GM23338 (cell line): ENCODE results near the gene BCCIP. TPM values are rescaled to one million over a fixed set of nuclear protein-coding genes. Genes with fewer than 3 reads are reported as not detected.

Source experiments
- ATAC-seq: fragments of 200-7000 bp; cut with Tn5 transposase; 3 replicates; pipeline ENCODE4 v1.9.1; 2020
- DNase-seq: peaks from one replicate; pipeline ENCODE4 v3.0.0-alpha.2; 2015; ENCODE audit warnings: low spot score
- H2AFZ ChIP-seq: fragments of 200-600 bp; sonication (generic); 2 replicates; pipeline ENCODE4 v1.8.0; 2016; ENCODE audit warnings: antibody characterized with exemption, mild to moderate bottlenecking, moderate library complexity
- H3F3A ChIP-seq: fragments of 200-600 bp; sonication (generic); replicated peaks from 2 replicates; pipeline ENCODE4 v1.8.0; 2017; ENCODE audit warnings: antibody characterized with exemption, mixed run types, low read depth
- H3K27ac ChIP-seq: fragments of 200-600 bp; sonication (generic); 2 replicates; pipeline ENCODE4 v1.6.1; 2016; ENCODE audit warnings: low read depth
- H3K27me3 ChIP-seq: fragments of 200-600 bp; sonication (generic); 2 replicates; pipeline ENCODE4 v1.8.0; 2016; ENCODE audit warnings: mild to moderate bottlenecking, mixed run types, moderate library complexity; ENCODE audit not compliant: insufficient read depth
- H3K36me3 ChIP-seq: fragments of 200-600 bp; sonication (generic); 2 replicates; pipeline ENCODE4 v1.8.0; 2016; ENCODE audit warnings: mild to moderate bottlenecking; ENCODE audit not compliant: insufficient read depth
- H3K4me1 ChIP-seq: fragments of 200-600 bp; sonication (generic); 2 replicates; pipeline ENCODE4 v1.8.0; 2016; ENCODE audit warnings: mild to moderate bottlenecking, moderate library complexity; ENCODE audit not compliant: insufficient read depth
- H3K4me2 ChIP-seq: fragments of 200-600 bp; sonication (generic); 2 replicates; pipeline ENCODE4 v1.7.1; 2017; ENCODE audit warnings: mixed run types
- H3K4me3 ChIP-seq: fragments of 200-600 bp; sonication (generic); 2 replicates; pipeline ENCODE4 v1.6.1; 2016; ENCODE audit warnings: mixed run types
- H3K79me2 ChIP-seq: fragments of 200-600 bp; sonication (generic); replicated peaks from 2 replicates; pipeline ENCODE4 v1.8.0; 2017; ENCODE audit warnings: mild to moderate bottlenecking; ENCODE audit not compliant: insufficient read depth
- H3K9me2 ChIP-seq: fragments of 200-600 bp; sonication (generic); 2 replicates; pipeline ENCODE4 v1.8.0; 2017; ENCODE audit not compliant: insufficient read depth
- H4K20me1 ChIP-seq: fragments of 200-600 bp; sonication (generic); replicated peaks from 2 replicates; pipeline ENCODE4 v1.8.0; 2017; ENCODE audit warnings: mild to moderate bottlenecking; ENCODE audit not compliant: insufficient read depth
- H3K27ac Mint-ChIP-seq: 2 replicates; pipeline ENCODE4 v1.8.0; 2020; ENCODE audit warnings: inconsistent platforms, mild to moderate bottlenecking, moderate library complexity, mixed read lengths
- H3K27me3 Mint-ChIP-seq: 3 replicates; pipeline ENCODE4 v1.8.0; 2022; ENCODE audit warnings: low read depth, mild to moderate bottlenecking, moderate library complexity, mixed read lengths, inconsistent platforms; ENCODE audit not compliant: insufficient read depth, poor library complexity
- H3K36me3 Mint-ChIP-seq: 3 replicates; pipeline ENCODE4 v1.8.0; 2021; ENCODE audit warnings: low read depth, mild to moderate bottlenecking, inconsistent platforms, moderate library complexity, mixed read lengths
- H3K4me1 Mint-ChIP-seq: 3 replicates; pipeline ENCODE4 v1.8.0; 2020; ENCODE audit warnings: mild to moderate bottlenecking, inconsistent platforms, mixed read lengths
- H3K4me3 Mint-ChIP-seq: 3 replicates; pipeline ENCODE4 v1.8.0; 2021; ENCODE audit warnings: moderate library complexity, mild to moderate bottlenecking, inconsistent platforms, mixed read lengths
- H3K9me3 Mint-ChIP-seq: 3 replicates; pipeline ENCODE4 v1.8.0; 2020; ENCODE audit warnings: moderate library complexity, mild to moderate bottlenecking, inconsistent platforms, mixed read lengths
- CREB1 ChIP-seq: fragments of 250-450 bp; sonication (Bioruptor Pico); IDR thresholded peaks from 2 replicates; pipeline ENCODE4 v1.5.0; 2020; ENCODE audit warnings: low read depth, mild to moderate bottlenecking, moderate library complexity
- ETS1 ChIP-seq: IDR thresholded peaks from 2 replicates; pipeline ENCODE4 v1.6.1; 2016; ENCODE audit warnings: antibody characterized with exemption
- EZH2 ChIP-seq: fragments of 200-600 bp; sonication (generic); IDR thresholded peaks from one replicate; pipeline ENCODE4 v1.8.0; 2017; ENCODE audit warnings: antibody characterized with exemption, mild to moderate bottlenecking, low read depth; ENCODE audit not compliant: unreplicated experiment
- EZH2phosphoT487 ChIP-seq: fragments of 200-600 bp; sonication (generic); IDR thresholded peaks from one replicate; pipeline ENCODE4 v1.8.1; 2018; ENCODE audit warnings: antibody characterized with exemption; ENCODE audit not compliant: unreplicated experiment
- JUNB ChIP-seq: IDR thresholded peaks from one replicate; pipeline ENCODE4 v1.6.1; 2016; ENCODE audit warnings: antibody characterized with exemption; ENCODE audit not compliant: unreplicated experiment
- NANOG ChIP-seq: IDR thresholded peaks from 2 replicates; pipeline ENCODE4 v1.6.1; 2016; ENCODE audit warnings: antibody characterized with exemption, borderline replicate concordance
- POLR2AphosphoS5 ChIP-seq: IDR thresholded peaks from 2 replicates; pipeline ENCODE4 v1.6.1; 2016; ENCODE audit warnings: antibody characterized with exemption, low read depth
- STAT1 ChIP-seq: IDR thresholded peaks from one replicate; pipeline ENCODE4 v1.6.1; 2016; ENCODE audit warnings: antibody characterized with exemption; ENCODE audit not compliant: unreplicated experiment
- ZNF114 ChIP-seq: fragments of 250-450 bp; sonication (Bioruptor Pico); IDR thresholded peaks from 2 replicates; pipeline ENCODE4 v1.5.0; 2020; ENCODE audit warnings: mild to moderate bottlenecking, moderate library complexity
- ZNF331 ChIP-seq: fragments of 250-450 bp; sonication (Bioruptor Pico); IDR thresholded peaks from 2 replicates; pipeline ENCODE4 v1.5.0; 2020; ENCODE audit warnings: low read depth, mild to moderate bottlenecking, moderate library complexity
- polyA plus RNA-seq: library from polyadenylated mRNA; unstranded; fragments of >200 nt; fragmentation: Nextera tagmentation; extraction: Ambion mirVana; gene quantifications from 2 replicates; pipeline ENCODE4 v1.2.1, GENCODE V29; 2016
- total RNA-seq: library from RNA; depleted of rRNA; stranded (reverse); fragments of >200 nt; shearing (Covaris generic); gene quantifications from 2 replicates; pipeline ENCODE4 v1.2.3, GENCODE V29; 2014
- TF ChIP-seq, protein P1 (sequence below): IDR thresholded peaks from one replicate; pipeline ENCODE4 v1.6.1; 2018; ENCODE audit warnings: antibody characterized with exemption; ENCODE audit not compliant: unreplicated experiment
- TF ChIP-seq, protein P2 (sequence below), 2 experiments: fragments of 200-600 bp in 1 of 2; sonication (generic) in 1 of 2; conservative IDR thresholded peaks; 2 replicates each; pipeline versions ENCODE4 v1.5.1 to v1.6.1; 2016 to 2017; ENCODE audit warnings: antibody characterized with exemption in 2 of 2, low read depth in 2 of 2, mild to moderate bottlenecking in 2 of 2, moderate library complexity in 1 of 2
- TF ChIP-seq, protein P3 (sequence below): fragments of 250-450 bp; sonication (Bioruptor Pico); IDR thresholded peaks from 2 replicates; pipeline ENCODE4 v1.5.0; 2020; ENCODE audit warnings: mild to moderate bottlenecking, moderate library complexity

The BCCIP gene
- total and polyA plus RNA-seq, 2 experiments from 2014 or later: 98.6 to 214 TPM

GRCh38 chr10:125849448-125849847, 26.1 kb downstream of the BCCIP start:
- no peak for TF ChIP-seq NANOG
- TF ChIP-seq, protein P1, sequence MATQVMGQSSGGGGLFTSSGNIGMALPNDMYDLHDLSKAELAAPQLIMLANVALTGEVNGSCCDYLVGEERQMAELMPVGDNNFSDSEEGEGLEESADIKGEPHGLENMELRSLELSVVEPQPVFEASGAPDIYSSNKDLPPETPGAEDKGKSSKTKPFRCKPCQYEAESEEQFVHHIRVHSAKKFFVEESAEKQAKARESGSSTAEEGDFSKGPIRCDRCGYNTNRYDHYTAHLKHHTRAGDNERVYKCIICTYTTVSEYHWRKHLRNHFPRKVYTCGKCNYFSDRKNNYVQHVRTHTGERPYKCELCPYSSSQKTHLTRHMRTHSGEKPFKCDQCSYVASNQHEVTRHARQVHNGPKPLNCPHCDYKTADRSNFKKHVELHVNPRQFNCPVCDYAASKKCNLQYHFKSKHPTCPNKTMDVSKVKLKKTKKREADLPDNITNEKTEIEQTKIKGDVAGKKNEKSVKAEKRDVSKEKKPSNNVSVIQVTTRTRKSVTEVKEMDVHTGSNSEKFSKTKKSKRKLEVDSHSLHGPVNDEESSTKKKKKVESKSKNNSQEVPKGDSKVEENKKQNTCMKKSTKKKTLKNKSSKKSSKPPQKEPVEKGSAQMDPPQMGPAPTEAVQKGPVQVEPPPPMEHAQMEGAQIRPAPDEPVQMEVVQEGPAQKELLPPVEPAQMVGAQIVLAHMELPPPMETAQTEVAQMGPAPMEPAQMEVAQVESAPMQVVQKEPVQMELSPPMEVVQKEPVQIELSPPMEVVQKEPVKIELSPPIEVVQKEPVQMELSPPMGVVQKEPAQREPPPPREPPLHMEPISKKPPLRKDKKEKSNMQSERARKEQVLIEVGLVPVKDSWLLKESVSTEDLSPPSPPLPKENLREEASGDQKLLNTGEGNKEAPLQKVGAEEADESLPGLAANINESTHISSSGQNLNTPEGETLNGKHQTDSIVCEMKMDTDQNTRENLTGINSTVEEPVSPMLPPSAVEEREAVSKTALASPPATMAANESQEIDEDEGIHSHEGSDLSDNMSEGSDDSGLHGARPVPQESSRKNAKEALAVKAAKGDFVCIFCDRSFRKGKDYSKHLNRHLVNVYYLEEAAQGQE: no peak
- TF ChIP-seq, protein P2, sequence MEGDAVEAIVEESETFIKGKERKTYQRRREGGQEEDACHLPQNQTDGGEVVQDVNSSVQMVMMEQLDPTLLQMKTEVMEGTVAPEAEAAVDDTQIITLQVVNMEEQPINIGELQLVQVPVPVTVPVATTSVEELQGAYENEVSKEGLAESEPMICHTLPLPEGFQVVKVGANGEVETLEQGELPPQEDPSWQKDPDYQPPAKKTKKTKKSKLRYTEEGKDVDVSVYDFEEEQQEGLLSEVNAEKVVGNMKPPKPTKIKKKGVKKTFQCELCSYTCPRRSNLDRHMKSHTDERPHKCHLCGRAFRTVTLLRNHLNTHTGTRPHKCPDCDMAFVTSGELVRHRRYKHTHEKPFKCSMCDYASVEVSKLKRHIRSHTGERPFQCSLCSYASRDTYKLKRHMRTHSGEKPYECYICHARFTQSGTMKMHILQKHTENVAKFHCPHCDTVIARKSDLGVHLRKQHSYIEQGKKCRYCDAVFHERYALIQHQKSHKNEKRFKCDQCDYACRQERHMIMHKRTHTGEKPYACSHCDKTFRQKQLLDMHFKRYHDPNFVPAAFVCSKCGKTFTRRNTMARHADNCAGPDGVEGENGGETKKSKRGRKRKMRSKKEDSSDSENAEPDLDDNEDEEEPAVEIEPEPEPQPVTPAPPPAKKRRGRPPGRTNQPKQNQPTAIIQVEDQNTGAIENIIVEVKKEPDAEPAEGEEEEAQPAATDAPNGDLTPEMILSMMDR (conservative IDR thresholded peaks at IDR 0.05; ENCODE audit: low read depth in 2 of 2): no peak
- TF ChIP-seq CREB1: no peak
- no peak for TF ChIP-seq ZNF114 (CRISPR knock-in tag)
- TF ChIP-seq EZH2phosphoT487: no peak
- no peak for TF ChIP-seq ZNF331
- TF ChIP-seq, protein P3, sequence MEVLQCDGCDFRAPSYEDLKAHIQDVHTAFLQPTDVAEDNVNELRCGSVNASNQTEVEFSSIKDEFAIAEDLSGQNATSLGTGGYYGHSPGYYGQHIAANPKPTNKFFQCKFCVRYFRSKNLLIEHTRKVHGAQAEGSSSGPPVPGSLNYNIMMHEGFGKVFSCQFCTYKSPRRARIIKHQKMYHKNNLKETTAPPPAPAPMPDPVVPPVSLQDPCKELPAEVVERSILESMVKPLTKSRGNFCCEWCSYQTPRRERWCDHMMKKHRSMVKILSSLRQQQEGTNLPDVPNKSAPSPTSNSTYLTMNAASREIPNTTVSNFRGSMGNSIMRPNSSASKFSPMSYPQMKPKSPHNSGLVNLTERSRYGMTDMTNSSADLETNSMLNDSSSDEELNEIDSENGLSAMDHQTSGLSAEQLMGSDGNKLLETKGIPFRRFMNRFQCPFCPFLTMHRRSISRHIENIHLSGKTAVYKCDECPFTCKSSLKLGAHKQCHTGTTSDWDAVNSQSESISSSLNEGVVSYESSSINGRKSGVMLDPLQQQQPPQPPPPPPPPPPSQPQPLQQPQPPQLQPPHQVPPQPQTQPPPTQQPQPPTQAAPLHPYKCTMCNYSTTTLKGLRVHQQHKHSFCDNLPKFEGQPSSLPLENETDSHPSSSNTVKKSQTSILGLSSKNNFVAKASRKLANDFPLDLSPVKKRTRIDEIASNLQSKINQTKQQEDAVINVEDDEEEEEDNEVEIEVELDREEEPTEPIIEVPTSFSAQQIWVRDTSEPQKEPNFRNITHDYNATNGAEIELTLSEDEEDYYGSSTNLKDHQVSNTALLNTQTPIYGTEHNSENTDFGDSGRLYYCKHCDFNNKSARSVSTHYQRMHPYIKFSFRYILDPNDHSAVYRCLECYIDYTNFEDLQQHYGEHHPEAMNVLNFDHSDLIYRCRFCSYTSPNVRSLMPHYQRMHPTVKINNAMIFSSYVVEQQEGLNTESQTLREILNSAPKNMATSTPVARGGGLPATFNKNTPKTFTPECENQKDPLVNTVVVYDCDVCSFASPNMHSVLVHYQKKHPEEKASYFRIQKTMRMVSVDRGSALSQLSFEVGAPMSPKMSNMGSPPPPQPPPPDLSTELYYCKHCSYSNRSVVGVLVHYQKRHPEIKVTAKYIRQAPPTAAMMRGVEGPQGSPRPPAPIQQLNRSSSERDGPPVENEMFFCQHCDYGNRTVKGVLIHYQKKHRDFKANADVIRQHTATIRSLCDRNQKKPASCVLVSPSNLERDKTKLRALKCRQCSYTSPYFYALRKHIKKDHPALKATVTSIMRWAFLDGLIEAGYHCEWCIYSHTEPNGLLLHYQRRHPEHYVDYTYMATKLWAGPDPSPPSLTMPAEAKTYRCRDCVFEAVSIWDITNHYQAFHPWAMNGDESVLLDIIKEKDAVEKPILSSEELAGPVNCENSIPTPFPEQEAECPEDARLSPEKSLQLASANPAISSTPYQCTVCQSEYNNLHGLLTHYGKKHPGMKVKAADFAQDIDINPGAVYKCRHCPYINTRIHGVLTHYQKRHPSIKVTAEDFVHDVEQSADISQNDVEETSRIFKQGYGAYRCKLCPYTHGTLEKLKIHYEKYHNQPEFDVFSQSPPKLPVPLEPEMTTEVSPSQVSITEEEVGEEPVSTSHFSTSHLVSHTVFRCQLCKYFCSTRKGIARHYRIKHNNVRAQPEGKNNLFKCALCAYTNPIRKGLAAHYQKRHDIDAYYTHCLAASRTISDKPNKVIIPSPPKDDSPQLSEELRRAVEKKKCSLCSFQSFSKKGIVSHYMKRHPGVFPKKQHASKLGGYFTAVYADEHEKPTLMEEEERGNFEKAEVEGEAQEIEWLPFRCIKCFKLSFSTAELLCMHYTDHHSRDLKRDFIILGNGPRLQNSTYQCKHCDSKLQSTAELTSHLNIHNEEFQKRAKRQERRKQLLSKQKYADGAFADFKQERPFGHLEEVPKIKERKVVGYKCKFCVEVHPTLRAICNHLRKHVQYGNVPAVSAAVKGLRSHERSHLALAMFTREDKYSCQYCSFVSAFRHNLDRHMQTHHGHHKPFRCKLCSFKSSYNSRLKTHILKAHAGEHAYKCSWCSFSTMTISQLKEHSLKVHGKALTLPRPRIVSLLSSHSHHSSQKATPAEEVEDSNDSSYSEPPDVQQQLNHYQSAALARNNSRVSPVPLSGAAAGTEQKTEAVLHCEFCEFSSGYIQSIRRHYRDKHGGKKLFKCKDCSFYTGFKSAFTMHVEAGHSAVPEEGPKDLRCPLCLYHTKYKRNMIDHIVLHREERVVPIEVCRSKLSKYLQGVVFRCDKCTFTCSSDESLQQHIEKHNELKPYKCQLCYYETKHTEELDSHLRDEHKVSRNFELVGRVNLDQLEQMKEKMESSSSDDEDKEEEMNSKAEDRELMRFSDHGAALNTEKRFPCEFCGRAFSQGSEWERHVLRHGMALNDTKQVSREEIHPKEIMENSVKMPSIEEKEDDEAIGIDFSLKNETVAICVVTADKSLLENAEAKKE: no peak
- TF ChIP-seq ETS1: no peak
- TF ChIP-seq STAT1: no peak
- no peak for TF ChIP-seq EZH2
- no peak for TF ChIP-seq POLR2AphosphoS5
- no peak for TF ChIP-seq JUNB
- H3K27ac ChIP-seq: no peak overlapping the region
- no peaks in the 10 kb centered on the region for H3K79me2 ChIP-seq
- H3K9me3 Mint-ChIP-seq: peaks cover 2% of the 10 kb centered on the region; the same call in 2 of the 3 replicates
- H3F3A ChIP-seq: no peaks in the 10 kb centered on the region
- no peak overlapping the region for H3K4me2 ChIP-seq
- no peaks in the 10 kb centered on the region; the same call in 1 of the 2 replicates for H4K20me1 ChIP-seq
- H3K4me1 Mint-ChIP-seq: no peaks in the 10 kb centered on the region
- peaks cover 27% of the 10 kb centered on the region for H3K36me3 Mint-ChIP-seq
- H3K27ac Mint-ChIP-seq: no peak overlapping the region
- H3K36me3 ChIP-seq: 0 out of 2 replicates have a peak, but pooled peaks cover 4% of the 10 kb centered on the region
- no peak overlapping the region for H3K4me3 Mint-ChIP-seq
- no peaks in the 10 kb centered on the region for H3K9me2 ChIP-seq
- H3K4me3 ChIP-seq: no peak overlapping the region
- no peaks in the 10 kb centered on the region for H3K27me3 ChIP-seq
- no peak for ATAC-seq
- no peak for DNase-seq
- no peak overlapping the region for H2AFZ ChIP-seq
- peaks cover 5% of the 10 kb centered on the region for H3K27me3 Mint-ChIP-seq
- H3K4me1 ChIP-seq: no peaks in the 10 kb centered on the region
